NOMO-1 treated with dmso at 0.1 percent for 144 hours (cell line): ENCODE results near the gene MORC2.

Experiments
- DNase-seq: peaks from one replicate; lab custom pipeline; 2025; ENCODE audit not compliant: unreplicated experiment; lab: John Stamatoyannopoulos, UW

Gene MORC2

DNA sequence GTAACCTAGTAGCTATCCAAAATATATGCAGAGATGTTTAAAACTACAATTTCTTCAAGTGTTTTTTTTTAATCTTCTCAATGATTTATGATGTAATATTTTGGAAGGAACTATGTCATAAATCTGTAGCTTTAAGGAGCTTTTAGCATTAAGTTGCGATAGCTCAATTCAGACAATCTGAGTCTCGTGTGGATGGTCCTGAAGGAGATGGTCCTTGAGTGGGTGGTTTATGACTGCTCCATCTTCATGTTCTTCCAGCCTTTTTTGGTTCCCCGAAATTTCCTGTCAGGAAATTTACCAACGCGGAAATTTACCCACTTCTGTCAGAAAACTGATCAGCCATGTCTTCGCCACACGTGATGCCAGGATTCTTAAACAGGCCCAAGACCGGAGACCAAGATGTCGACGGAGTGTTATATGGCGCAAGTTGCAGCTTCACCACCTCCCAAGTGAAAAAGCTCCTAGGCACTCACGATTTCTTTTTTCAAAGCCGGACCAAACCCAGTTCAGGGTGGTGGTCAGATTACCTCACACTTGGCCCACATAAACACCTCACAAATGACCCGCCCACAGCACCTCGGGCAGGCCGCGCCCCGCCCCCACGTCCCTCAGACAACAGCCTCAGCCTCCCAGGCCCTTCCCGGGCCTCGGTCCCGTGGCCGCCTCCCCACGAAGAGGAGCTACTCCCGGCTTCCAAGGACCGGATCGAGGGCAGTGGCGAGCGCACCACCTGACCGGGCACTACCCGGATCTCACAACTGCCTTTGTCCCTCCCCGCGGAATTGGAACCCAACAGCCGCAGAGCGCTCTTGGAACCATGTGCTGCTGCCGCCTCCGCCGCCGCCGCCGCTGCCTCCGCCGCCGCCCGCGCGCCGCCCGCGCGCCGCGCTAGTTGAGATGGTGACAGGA is at the start of gene MORC2:
Gene MORC2, minus strand, starts transcription at position 760 of the 909 bp plus-strand sequence. CDS start 885 bp downstream, outside the sequence.
- no peak for DNase-seq

DNA sequence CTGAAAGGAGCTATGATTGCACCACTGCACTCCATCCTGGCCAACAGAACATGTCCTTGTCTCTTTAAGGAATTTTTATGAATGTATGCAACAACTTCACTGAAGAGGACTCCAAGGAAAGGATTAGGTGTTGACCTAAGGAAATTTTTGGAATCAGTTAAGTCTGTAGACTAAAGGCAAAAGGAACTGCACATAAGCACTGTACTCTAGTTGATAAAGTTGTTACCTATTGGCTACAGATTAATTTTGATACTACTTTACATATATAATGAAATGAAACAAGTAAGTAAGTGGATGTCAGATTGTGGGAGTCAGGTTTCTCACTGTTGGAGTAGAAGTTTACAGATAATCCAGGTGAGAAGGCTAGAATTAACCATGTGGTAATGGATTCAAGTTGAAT is 37.0 kb upstream of the MORC2 start:
- DNase-seq = no peak

DNA sequence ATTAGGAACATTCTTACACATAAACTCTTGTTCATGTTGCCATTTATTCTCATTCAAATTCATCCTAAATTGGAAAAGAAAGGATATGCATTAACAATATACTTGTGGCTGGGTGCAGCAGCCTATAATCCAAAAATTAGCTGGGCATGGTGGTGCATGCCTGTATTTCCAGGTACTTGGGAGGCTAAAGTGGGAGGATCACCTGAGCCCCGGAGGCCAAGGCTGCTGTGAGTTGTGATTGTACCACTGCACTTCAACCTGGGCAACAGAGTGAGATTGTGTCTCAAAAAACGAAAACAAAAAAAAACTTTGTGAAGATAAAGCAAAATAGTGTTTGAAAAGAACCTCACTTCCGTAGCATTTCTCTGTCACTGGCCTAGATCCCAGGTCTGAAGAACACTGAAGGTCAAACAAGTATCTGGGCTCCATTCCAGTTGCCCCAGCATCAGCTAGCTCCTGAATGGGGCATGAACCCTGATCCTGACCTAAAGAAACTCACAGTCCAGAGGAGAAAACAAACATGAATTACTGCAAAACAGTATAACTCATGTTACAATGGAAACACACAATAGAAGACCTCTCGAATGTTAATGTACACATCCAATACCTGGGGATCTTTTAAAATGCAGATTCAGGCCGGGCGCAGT is 32.7 kb upstream of the MORC2 start:
- no peak for DNase-seq

DNA sequence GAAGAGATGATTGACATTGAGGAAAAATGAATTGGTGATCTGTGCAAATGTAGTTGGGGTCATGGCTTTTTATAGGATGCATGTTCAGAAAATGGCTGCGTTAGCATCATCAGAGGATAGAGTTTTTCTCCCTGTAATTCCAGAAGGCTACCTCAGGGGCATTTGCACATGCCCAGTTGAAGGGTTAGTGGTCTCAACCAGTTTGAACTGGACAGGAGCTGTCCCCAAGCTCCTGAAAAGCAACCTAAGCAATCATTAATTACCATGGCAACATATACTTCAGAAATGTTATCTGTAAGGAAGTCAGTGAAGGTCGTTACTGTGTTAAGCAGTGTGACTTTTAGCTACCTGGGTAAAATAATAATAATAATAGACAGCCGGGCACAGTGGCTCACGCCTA is 29.8 kb upstream of the MORC2 start:
- DNase-seq = no peak

DNA sequence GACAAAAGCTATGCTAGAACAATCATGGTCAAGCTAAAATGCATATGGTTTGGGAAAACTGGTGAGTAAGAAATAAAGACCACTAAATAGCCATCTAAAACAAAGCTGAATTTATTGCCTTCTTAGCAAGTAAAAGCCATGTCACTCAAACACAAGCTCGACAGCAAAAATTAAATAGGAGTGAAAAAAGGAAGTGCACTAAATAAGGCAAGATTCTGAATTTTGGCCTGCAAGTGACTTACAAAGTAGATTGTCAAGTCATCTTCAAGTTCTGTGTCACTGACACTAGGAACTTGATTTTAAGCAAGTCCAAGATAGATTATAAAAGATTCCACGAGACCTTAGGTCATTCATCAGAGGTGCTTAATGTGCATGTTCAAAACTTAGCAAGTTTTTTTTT is 27.9 kb upstream of the MORC2 start:
- DNase-seq = peak; percentile 67

DNA sequence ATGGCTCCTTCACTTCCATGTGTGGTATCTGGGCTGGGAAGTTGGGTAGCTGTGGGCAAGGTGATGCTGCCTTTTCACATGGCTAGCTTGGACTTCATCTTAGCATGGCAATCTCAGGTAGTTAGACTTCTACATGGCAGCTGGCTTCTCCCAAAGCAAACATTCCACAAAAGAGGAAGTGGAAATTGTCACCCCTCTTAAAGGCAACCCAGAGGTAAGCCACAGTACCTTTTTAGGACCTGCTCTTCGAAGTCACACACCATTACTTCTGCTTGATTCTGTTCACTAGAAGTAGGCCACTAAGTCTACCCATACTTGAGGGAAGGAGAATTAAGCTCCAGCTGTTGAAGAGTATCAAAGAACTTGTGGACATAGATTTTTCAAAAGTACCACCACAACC is 26.4 kb upstream of the MORC2 start:
- no peak for DNase-seq

DNA sequence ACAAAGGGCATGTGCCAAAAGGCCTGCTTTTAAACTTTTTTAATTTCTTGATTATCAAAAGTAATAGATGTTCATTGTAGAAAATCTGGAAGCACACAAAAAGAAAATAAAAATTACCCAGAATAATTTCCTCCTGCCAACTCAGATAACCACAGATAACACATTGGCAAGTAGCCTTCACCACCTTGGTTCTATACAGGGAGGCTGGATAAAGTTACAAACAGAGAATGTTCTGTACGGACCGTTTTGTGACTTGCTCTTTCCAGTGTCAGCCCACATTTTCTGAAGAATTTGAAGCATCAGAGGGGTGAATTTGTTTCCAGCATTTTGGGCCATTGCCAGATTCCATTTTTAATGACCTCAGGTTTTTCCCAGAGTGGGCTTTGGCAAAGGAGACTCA is 24.0 kb upstream of the MORC2 start:
- no peak for DNase-seq

DNA sequence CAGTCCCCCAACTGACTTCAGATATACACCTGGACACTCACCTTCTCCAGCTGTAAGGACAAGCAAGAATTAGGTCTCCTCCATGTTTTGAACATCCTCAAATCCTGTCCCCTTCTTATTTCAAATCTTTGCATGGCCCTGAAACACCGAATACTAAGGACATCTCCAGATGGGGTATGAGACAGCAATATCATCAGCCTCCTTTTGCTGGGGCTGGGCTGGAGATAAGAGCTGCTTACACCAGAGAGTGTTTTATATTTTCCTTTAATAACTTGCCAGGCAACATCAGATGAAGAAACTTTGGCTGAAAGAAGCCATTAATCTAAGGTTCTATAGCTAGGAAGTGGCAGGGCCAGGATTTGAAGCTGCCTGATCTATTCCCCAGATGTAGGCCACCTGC is 22.1 kb upstream of the MORC2 start:
- no peak for DNase-seq

DNA sequence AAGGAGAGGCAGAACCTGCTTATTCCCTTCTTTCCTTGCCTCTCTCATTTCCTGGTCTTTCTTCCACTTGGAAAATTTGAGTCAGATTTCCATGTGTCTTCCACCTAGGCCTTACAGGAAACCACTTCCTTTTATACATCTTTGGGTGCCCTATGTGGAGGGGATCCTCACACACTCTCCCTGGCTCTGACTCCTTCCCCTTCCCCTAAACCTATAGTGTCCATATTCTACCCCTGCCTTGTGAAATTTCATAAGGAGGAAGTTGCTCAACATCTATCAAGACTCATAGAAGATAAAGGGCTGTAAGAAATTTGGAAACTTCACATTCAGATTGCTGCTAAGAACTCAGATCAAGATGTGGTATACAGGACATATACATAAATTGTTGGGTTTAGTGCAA is 20.9 kb upstream of the MORC2 start:
- peak; percentile 82 for DNase-seq

DNA sequence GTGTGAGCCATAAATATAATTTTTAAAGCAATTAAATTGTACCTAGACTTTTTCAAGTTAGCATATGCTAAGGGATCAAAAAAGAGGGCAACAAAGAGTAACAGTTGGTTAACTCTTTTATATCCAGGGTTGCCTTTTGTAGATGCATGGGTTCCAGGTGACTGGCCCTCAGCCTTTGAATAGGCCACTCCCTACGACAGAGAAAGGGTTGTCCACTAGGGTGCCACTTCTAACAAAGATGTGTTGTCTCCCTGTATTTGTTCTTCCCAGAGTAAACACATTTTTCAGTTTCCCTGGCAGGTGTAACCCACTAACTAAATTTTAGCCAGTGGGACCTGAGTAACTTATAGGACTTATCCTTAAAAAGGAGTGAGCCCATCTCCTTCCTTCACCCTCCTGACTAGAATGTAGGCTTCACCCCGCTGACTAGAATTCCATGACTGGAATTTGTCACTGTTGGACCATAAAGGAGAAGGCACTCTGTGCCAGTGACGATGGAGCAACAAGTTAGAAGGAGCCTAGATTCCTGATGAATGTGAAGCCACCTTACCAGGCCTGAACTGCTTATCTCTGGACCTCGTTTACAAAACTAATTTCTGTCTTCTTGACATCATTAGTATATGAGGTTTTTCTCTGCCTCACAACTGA is 17.1 kb upstream of the MORC2 start:
- no peak for DNase-seq

DNA sequence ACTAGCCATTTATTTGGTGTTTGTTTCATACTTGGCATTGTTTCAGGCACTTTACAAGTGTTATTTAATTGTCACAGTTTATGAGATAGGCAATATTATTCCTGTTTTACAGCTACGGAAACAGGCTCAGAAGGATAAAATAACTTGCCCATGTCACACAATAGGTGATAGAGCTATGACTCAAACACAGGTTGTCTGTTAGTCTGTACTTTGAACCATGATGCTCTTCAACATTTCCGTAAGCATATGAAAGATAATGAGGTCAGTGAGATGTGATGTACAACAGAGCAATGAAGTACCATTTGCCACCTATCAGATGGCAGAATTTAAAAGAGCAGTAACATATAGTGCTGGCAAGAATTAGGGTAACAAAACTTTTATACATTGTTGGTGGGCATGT is 15.7 kb upstream of the MORC2 start:
- no peak for DNase-seq

DNA sequence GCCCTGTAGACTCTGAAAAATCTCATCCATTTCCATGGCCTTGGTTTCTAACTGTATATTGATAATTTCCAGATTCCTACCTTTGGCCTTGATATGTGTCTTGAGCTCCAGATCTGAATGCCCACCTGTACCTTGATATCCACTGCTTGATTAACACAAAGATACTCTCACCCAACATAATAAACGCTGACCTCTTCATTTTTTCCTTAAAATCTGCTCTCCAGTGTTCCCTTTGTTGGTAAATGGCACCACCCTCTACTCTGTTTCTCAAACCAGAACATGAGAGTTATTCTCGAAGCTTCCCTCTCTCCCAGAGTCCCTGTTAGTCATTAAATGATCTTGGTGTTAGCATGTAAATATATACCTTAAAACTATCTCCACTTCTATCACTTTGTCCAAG is 13.9 kb upstream of the MORC2 start:
- no peak for DNase-seq

DNA sequence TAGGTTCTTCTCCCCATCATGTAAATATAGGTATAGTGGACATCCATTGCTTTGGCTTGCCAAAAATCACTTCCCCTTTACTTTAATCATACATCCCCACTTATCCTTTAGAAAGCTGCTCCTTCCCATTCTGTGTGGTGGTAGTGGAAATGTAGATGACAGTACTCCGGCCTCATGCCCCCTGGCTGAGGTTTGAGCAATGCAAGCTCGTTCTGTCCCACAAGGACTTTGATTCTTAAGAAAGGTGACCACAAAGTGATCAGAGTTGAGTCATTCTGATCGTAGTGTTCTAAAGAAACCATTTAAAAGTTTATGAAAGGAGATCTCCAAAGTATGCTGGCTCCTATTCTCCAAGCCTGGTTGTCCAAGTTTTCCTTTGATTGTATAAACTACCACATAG is 11.4 kb upstream of the MORC2 start:
- no peak for DNase-seq

DNA sequence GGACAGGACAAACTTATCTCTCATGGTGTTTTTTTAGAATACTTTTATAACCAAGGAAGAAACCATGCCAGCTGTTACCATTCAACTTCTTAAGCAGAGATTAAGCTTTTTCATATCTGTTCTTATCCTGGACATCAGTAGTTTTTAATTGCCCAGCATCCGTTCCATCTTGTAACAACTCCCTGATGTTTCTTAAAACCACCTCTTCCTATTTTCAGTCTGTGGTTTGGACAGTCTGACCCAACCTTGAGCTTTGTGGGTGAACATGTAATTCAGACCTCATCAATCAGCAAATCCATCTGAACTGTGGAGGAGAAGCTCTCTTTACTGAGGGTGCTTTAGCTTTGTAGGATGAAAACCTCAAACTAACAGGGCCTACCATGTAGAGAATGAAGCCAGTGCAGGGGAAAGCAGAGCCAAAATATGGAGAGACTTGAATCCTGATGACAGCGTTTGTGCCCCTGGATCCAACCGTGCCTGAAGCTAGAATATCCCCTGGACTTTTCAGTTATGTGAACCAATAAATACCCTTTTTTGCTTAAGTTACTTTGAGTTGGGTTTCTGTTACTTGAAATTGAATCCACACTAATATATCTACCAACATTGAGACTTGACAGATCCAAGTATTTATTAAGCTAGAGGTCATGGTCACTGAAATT is 9.9 kb upstream of the MORC2 start:
- DNase-seq = peak; percentile 7

DNA sequence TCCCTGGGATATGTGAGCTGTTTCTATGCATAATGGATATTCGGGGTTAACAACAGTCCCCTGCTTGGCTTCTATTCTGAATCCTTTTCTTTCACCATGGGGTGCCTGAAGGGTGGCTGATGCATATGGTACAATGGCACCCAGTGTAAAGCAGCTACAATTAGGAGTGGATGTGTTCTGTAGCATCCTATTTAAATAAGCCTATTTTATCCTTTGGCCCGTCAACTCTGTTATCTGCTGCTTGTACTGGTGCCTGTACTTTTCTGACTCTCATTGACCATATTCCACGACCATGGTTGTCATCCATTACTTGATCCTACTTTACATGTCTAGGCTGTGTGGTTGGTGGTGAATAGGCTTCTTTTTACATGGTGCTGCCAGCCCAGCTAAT is 1.8 kb upstream of the MORC2 start:
- DNase-seq = no peak

DNA sequence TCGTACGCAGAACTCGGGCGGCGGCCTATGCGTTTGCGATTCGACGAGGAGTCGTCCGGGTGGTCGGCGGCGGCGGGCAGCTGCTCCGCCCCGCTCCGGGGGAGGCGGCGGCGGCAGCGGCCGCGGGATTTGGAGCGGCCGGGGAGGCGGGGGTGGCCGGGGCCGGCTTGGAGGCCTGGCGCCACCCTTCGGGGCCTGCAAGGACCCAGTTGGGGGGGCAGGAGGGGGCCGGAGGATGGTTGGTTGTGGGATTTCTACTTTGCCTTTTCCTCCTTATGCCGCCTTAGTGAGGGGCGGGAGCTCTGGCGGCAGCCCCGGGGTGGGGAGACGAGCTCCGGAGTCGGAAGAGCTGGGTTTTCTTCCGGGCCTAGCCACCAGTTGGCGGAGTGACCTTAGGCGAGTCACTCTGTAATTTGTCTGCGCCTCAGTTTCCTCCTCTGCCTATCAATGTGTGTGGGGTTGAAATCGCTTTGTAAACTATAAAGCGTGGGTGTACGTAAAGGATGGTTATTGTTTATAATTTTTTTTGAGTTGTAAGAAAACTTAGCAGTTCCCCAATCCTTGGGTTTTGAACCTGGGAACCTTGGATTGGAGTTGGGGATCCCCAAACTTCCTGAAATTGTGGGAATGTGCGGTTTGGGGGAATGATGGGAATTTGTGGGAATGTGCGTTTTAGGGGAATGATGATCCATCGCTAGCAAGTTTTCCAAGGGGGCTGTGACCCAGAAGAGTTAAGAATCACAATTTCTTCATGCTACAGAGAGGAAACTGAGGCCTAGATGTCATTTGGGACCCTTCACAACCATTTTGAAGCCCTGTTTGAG is 1.2 kb upstream of the MORC2 start:
- DNase-seq = peak; percentile 14

DNA sequence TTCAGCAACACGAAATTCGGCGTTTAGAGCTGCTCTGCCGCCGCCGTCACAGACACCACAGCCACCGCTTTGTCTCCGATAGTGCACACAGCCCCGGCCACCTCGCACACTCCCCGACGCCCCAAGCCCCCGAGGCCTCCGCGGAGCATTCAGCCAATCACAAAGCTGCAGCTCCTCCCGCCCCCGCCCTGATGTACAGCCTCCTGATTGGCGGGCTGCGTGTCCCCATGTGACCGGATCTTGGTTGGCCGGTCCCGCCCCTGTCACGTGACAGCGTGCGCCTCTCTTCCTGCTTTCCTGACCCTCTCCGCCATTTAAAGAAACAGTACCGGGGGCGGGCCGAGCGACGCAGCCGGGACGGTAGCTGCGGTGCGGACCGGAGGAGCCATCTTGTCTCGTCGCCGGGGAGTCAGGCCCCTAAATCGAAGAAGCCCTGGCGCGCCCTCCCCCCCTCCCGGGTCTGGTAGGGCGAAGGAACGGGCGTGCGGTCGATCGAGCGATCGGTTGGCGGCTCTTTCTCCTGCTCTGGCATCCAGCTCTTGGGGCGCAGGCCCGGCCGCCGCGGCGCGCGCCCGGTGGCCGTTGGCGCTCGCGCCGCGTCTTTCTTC is 454 bp upstream of the MORC2 start, which contains the start of gene TUG1:
Gene TUG1, plus strand, starts transcription at position 342 of the 608 bp plus-strand sequence.
- DNase-seq = peak; percentile 91

DNA sequence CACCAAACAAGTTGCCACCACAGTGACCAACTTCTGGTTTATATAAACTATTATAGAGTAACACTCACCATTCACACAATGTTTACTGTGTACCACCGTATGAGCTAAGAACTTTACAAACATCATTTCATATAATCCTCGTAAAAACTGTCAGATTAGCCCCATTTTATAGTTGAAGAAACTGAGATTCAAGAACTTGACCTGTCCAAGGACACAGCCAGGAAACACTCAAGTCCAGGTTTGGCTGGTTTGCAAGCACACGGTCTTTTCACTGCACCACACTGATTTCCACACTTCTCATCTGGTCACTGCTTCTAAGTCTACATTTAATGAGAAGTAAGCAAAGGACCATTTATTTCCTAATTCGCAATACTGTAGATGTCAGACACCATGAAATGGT is 3.7 kb downstream of the MORC2 start:
- DNase-seq = no peak

DNA sequence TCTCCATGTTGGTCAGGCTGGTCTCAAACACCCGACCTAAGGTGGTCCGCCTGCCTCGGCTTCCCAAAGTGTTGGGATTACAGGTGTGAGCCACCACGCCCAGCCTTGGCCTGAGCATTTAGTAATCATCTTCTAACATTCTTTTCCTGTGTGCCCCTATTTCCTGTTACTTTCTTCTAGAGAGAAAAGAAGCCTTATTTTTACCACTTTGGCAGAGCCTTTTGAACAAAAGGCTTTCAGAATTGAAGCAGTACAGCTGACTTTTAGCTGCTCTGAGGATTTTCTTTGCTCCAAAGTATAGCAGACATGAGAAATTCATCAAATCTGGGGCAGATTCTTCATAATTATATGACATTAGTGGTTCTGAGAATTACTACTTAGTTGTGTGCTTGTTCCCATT is 13.4 kb downstream of the MORC2 start:
- no peak for DNase-seq

DNA sequence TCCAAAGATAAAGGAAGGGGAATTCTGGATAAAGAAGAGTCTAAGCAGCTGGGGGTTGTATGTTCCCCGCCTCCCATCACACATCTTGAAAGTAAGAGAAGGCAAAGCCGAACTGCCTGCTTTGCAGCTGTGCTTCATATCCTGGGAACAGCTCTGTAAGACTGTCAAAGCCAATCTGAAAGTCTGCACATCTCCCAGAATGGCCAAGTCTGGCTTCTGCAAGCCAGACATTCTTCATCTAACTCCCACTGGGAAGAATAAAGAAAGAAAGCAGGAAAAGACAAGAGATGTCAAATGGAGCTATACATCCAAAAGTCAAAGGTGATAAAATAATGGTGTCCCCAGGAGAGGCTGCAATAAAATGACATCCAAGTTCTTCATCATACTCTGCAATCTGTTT is 15.4 kb downstream of the MORC2 start:
- DNase-seq = no peak
